Activated CD8-positive, alpha-beta memory T cell treated with anti-CD3 and anti-CD28 coated beads for 48 hours (primary cell): ENCODE data around the gene PRR14L.

Experiments used
- DNase-seq, 3 experiments: peaks; one replicate each; pipeline ENCODE4 v3.0.0-alpha.2; 2020; ENCODE audit warnings: low read depth in 2 of 3, low spot score in 2 of 3

The PRR14L gene

GRCh38 chr22:31646186-31647019, 103.5 kb downstream of the PRR14L start:
- DNase-seq: no peak

- DNase-seq: no peak
Observed at GRCh38 chr22:31639436-31640039, 110.4 kb downstream of the PRR14L start.

- DNase-seq: no peak
Observed at GRCh38 chr22:31637891-31638618, 111.9 kb downstream of the PRR14L start.

- no peak for DNase-seq
Observed at GRCh38 chr22:31637447-31637890, 112.5 kb downstream of the PRR14L start.

- DNase-seq: no peak
Observed at GRCh38 chr22:31635638-31636306, 114.2 kb downstream of the PRR14L start.

- DNase-seq: no peak
Observed at GRCh38 chr22:31631436-31631835, 118.5 kb downstream of the PRR14L start.
